ENCODE measurements around the gene LBP. TPM values are rescaled to one million over a fixed set of nuclear protein-coding genes. Genes with fewer than 3 reads are reported as not detected.
"Not testable (repeated sequence)": the region's sequence is repeated elsewhere in the genome, so short reads cannot be mapped to it uniquely, and the experiment has no call there.

Gene LBP
- total RNA-seq, 1 experiment from 2014 or later, result not detected

DNA sequence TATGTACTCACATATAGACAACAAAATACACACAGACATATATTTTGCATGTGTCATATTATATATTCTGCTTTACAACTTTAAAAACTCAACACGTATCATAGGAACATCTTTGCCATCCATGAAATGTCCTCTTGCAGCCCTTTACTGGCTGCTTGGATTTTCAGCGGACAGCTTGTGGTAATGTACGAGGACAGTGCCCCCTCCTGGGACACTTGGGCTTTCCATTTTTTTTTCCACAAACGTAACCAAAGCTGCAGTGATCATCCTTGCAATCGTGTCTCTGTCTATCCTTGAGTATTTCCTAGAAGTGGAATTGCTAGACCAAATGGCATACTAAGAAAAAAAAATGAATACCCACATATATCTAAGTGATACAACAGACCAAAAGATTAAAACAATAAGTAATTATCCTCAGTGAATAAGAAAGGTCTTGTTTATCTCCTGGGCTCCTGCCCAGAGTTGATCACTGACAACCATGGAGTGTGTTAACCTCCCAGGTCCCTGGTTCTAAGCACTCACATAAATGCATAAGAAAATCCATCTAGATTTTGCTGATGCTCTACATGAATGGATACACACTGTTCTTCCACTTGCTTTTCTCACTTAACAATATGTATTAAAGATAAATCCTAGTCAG is 24.2 kb upstream of the LBP start:
- peak; percentile 57 for DNase-seq (ENCODE audit: low spot score)

DNA sequence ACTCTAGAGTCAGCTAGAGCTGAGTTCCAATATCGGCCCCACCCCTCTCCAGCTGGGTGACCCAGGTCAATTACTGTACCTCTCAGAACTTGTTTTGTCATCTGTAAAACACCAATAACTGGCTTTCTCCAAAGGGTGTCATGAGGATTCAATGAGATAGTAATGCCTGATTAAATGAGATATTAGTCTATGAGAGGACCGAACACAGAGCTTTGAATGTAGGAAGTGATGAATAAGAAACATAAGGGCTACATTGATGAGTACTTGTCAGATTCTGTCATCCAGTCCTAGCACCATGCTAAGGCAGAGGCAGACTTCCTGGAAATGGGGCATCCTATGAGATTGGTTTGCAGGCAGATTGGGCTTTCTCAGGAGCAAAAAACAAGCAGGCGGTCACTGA is 22.1 kb upstream of the LBP start:
- no peak for DNase-seq (ENCODE audit: low spot score)

DNA sequence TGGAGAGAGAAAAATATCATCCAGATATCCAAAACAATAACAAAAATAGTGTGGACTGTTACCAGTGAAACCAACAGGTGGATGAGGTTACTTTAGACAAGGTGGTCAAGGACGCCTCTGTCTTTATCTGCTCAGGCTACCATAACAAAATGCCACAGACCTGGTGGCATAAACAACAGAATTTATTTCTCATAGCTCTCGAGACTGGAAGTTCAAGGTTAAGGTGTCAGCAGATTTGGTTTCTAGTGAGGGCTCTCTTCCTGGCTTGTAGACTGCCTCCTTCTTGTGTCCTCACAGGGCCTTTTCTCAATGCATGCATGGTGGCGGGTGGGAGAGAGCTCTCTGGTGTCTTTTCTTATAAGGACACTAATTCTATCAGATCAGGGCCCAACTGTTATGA is 21.1 kb upstream of the LBP start:
- no peak for DNase-seq (ENCODE audit: low spot score)

DNA sequence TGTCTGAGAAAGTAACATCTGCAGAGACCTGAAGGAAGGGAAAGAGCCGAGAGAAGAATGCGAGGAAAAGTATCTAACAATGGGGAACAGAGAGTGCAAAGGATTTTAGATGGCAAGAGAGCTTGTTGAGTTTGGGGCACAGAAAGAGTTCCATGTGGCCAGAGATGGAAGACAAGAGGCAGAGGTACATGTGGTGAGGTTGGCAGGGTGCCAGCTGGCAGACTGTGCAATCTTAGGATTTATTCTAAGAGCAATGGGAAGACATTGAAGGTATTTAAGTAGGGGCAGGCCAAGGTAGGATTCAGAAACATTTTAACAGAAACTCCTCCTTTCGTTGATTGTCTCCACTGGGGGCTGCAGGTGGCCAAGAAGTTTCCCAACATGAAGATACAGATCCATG is 20.4 kb upstream of the LBP start:
- no peak for DNase-seq (ENCODE audit: low spot score)

DNA sequence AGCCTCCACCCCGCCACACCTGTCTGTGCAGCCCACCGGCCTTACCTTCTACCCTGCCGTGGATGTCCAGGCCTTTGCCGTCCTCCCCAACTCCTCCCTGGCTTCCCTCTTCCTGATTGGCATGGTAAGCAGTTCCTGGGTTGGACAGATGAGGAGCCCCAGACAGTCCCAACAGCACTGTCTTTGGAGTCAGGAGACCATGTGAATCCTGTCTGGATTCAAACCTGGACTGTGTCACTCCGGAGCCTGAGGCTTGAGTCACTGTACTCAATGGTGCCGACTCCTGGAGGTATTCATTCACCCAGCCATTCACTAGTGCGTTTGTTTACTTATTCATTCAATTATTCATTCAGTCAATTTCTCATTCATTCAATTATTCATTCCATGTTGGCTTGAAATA is 20.0 kb upstream of the LBP start:
- DNase-seq (ENCODE audit: low spot score), result no peak

DNA sequence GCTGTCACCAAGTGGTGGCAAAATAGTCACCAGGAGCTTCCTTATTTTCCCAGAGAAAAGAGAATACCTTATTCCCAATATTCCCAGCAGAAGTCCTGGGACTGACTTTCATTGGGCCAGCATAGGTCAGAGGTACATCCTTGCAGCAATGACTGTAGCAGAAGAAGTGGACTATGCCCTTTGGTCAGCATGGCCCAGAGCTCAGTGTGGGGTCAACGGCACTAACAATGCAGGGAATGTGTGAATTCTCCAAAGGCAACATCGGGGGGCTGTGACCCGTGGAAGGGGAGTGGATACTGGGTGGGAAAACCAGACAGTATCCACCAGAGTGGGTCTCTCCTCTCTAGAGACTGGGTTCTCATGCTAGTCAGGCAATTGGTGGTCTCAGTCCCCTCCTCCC is 15.6 kb upstream of the LBP start:
- DNase-seq (ENCODE audit: low spot score), result no peak

DNA sequence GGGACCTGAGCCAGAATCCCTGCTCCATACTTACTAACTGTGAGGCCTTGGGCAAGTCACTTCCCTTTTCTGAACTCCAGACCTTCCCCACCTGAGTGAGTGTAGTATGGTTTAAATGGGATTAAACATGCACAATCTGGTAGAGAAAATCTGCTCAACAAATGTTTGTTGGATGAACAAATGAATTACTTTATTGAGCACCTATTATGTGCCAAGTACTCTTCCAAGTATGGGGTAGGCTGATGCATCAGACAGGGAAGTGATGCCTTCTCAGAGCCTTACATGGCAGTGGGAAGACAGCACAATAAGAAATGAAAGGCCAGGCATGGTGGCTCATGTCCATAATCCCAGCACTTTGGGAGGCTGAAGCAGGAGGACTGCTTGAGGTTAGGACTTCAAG is 15.0 kb upstream of the LBP start:
- no peak for DNase-seq (ENCODE audit: low spot score)

DNA sequence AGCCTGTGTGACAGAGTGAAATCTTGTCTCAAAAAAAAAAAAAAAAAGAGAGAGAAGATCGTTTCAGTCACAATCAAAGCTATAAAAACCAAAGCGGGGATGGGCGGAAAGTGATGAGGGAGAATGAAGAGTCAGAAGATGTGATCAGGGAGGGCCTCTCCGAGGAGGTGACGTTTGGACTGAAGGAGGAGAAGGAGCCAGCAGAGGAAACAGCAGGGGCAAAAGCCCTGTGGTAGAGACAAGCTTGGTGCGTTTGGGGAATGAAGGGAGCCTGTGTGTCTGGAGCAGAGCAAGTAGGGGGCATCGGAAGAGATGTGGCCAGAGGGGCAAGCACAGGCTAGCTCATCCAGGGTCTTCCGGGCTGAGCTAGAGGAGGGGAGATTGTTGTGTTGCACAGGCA is 14.5 kb upstream of the LBP start:
- DNase-seq (ENCODE audit: low spot score), result no peak

DNA sequence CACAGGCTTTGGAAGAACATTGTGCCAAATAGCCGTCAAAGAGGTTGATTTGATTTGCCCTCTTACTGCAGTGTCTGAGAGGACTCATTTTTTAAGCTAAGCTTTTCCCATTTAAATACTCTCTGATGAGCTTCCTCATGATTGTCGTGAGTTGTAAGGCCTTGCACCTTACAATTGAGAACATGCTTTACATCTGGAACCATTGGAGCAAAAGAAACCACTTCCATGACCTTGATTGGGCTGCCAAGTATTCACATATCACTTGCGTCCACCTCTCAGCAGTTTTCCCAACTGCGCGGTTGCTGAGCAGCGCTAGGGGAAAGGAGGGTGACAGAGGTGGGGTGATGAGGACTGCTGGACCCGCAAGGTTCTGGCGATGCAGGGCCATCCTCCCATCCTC is 12.3 kb upstream of the LBP start:
- DNase-seq (ENCODE audit: low spot score), result no peak

DNA sequence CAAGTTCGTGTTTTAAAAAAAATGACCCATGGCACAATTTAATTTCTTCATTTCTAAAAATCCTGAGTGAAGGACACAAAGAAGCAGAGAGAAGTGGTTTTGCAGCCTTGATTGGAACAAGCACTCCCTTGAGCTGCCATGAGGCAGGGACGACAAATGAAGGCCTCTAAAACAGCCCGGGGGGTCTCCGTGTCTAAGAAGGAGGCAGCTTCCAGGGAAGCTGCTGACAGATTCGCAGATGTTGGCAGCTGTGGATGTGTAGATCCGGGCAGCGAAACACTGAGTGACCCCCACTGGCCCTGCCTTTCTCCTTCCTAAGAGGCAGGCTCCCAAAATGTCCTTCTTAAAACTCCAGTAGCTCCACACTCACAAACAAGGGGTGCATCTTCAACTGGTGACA is 9.6 kb upstream of the LBP start:
- no peak for DNase-seq (ENCODE audit: low spot score)

DNA sequence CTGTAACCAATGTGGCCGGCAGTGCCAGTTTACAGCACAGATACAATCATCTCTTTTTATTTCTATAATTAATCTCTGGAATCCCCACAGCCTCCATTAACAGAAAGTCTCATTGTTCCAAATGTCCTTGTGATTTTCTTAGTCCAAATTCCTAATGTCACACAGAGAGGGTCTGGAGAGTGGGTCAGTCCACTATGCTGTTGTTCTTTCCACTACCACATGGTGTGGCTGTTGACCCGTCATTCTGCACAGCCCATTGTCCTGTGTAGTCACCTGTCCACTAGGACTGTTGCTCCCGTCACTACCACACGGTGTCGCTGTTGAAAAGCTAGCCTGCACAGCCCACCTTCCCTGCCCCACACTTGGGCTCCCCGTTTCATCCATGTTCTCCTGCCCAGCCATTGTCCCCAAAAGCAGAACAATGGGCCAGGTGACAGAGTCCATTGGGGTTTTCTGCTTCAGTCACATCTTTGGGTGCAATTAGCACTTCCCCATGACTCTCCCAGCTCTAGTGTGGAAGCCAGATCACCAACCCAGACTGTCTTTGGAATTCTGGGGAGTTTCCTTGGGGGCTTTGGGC is 8.6 kb upstream of the LBP start:
- peak; percentile 34 for DNase-seq (ENCODE audit: low spot score)

DNA sequence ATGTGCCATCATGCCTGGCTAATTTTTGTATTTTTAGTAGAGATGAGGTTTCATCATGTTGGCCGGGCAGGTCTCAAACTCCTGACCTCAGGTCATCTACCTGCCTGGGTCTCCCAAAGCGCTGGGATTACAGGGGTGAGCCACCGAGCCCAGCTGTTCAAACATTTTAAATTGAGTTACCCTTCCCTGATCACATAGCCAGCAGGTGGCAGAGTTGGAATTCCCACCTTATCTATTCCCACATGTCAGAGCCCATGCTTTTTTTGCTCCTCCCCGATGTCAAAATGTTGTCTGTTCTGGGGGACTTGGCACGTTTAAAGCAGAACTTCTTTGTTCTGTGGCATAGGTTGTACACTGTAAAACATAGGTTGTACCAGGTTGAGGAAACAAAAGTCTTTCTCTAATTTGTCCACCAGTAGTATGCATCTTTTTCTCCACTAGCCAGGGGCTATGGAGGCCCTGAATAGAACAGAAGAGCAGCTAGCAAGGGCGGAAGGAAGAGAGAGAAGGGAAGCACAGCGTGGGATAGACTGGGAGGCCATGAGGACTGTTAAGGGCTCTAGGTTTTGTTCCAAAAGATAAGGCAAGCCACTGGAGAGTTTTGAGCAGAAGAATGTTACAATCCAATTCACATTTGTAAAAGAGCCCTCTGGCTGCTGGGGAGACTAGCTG is 7.3 kb upstream of the LBP start:
- DNase-seq (ENCODE audit: low spot score), result no peak

DNA sequence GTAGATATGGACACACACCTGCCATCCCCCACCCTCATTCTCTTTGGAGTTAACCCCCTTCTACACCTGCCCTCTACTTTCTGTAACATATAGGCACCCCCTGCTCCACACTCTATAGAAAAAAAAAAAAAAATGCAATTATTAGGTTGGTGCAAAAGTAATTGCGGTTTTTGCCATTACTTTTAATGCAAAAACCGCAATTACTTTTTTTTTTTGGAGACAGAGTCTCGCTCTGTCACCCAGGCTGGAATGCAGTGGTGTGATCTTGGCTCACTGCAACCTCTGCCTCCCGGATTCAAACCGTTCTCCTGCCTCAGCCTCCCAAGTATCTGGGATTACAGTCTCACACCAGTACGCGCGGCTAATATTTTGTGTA is 6.8 kb upstream of the LBP start:
- not testable (repeated sequence) for DNase-seq (ENCODE audit: low spot score)

DNA sequence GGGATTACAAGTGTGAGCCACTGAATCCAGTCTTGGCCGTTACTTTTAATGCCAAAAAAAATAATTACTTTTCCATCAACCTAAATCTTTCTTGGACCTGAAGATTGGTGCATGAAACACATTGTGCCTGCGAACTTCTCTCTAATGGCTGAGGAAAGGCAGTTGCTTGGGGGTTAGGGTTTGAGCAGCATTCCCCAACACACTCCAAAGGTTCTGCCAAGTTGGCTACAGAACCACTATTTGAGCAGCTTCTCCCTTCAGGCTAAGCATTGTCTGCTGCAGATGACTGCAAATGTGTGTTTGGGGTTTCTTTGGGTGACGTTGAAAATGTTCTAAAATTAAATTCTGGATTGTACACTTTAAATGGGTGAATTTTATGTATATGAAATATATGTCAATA is 6.3 kb upstream of the LBP start:
- no peak for DNase-seq (ENCODE audit: low spot score)

DNA sequence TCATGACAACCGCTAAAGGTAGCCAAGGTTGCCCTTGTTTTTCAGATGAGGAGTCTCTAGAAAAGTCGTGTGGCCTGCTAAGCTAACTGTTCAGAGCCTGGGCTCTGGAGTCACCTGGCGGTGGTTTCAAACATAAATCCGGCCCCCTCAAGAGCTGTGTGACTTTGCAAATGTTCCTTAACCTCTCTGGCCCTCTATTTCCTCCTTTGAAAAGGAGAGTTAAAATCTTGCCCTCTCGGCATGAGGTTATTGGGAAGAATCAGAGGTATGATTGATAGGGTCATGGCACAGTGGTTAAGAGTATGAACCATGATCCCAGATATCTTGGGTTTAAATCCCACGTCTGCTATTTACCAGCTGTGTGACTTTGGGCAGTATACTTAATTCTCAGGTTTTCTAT is 5.6 kb upstream of the LBP start:
- DNase-seq (ENCODE audit: low spot score), result no peak

DNA sequence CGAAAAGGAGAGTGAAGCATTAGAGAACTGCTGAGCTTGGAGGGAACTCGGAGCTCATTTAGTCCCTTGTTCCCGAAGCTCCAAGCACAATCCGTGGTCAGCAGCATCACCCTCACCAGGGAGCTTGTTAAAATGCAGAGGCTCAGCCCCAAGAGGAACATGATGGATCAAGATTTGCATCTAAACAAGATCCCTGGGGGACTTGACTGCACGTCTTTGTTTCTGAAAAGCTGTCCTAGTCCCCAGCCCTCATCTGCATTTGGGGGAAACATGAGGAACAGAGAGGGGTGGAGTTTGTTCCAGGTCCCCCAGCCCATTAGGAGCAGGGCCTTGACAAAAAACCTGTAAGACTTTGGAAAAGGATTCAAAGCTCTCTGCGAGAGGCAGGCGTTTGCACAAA is 4.1 kb upstream of the LBP start:
- no peak for DNase-seq (ENCODE audit: low spot score)

DNA sequence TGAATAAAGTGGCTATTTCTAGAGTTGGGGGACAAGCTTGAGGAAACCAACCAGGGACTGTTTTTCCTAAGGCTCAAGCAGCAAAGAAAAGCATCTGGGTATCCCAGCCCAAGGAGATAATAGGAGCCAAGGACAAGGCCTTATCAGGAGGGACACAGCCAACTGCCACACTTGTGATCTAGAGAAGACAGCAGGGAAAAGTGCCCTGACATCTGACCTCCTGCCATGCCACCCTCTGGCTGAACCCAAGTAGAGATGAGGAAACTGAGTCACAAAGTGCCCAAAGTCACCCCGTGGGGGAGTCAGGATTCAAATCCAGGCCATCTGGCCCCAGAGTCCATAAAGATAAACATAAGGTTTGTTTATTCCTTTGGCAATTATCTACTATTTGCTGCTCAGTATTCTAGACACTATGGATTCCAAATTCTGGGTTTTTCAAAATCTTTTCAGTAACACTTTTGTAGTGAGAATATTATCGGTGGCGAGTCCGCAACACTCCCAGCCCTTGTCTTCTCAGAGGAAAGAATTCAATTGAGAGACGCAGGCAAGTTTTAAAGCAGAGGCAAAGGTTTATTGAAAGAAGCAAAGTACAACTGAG is 3.5 kb upstream of the LBP start:
- no peak for DNase-seq (ENCODE audit: low spot score)

DNA sequence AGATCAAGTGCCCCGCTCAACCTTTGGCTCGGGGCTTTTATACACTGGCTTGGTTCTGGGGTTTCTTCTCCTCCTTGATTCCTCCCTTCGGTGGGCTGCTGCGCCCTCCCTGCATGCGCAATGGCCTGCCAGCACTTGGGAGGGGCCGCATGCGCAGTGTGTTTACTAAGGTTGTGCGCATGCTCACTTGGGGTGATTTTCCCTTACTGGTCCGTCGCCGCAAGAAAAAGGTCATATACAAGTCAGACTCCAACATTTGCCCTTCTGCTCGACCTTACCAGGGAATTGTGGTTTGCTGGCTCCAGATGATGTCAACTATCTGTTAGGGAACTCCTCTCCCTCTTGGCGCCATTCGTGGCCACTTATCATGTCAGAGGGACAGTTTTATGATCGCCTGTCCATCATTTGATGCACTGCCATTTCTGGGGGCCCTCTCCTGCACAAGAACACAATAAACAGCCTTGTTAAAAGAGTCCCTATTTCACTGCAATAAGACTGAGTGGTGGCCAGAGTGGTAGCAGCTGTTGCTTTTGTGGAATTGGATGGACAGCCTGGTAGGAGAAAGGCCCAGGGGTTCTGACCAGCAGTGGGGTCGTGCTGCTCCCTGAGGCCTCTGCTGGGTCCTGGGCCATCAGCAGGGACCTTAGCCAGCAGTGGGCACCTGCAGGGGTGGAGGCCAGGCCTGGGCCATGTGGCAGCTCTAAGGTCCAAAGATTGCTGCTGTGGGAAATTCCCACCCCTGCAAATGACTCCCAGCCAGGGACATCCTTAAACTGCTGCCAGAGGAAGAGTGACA is 2.8 kb upstream of the LBP start:
- no peak for DNase-seq (ENCODE audit: low spot score)

DNA sequence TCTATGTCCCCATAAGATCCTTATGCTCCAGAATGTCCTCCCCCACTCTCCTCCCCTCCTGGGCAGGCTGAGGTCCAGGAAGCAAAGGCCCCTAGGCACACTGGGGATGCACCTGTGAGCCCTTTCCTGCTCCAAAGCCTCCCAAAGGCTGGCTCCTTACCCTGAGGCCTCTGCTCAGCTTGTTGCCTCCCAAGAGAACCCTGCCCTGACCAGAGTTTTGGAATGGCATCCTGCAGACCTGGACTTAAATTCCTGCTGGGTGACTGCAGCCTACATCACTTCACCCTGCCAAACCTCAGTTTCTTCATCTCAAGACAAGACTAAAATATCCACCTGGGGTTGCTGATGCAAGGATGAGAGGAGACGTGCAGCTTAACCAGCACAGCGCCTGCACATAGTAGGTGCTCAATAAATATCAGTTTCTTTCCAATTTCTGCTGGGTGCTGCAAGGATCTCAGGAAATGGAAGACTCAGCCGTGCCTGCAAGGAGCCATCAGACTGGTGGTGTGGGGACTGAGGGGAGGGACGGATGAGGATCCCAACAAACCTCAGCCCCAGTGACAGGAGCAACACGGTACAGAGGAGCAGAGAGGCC is 2.1 kb upstream of the LBP start:
- DNase-seq (ENCODE audit: low spot score), result no peak

DNA sequence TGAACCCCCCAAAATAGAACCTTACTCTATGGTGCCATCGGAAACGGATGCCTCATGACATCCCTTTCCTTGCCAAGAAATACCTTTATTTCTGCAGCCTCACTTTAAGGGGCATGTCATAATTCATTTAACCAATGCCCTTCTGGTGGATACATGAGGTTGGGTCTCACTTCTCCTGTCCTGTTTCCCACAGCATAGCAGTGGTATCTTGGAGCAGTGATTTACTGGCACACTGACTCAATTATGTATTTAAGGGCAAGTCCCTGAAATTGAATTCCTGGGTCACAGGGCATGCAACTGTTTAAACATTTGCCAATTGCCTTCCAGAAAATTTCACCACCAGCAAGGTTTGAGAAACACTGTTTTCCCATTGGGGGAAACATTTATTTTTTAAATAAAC is 639 bp upstream of the LBP start:
- no peak for DNase-seq (ENCODE audit: low spot score)

DNA sequence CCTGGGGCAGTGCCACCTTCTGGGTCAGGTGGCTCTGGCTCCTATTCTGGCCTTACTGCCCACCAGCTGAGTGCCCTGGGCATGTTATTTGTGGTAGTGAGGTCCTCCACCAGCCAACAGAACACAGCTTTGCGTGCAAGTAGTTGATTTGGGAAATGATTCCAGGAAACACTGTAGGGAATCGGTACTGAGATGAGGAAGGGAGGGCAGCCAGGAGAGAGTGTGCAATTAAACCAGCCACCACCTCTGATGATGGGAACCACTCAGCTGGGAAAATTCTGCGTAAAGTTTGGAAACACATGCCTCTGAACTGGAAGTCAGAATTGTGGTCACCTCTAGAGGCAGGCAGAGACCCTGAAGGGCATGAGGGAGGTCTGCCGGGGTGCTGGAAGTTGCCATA is 459 bp downstream of the LBP start:
- no peak for DNase-seq (ENCODE audit: low spot score)

DNA sequence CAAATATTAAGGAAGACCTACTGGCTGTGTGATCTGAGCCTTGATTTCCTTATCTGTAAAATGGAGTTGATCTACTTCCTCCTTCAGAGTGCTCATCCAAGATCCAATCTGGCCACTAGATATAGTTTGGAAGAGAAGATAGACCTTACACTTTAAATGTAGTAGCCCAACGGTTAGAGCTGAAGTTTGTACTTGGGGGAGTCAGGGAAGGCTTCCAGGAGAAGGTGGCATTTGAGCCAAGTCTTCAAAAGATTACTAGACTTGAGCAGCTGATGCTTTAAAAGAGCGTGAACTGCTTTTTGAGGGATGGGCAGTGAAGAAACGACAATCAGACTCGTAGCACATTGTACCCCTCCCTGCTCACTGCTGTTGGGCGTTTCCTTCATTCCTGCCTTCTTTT is 3.6 kb downstream of the LBP start:
- no peak for DNase-seq (ENCODE audit: low spot score)
